ENCODE data around the gene P2RX6.

DNA sequence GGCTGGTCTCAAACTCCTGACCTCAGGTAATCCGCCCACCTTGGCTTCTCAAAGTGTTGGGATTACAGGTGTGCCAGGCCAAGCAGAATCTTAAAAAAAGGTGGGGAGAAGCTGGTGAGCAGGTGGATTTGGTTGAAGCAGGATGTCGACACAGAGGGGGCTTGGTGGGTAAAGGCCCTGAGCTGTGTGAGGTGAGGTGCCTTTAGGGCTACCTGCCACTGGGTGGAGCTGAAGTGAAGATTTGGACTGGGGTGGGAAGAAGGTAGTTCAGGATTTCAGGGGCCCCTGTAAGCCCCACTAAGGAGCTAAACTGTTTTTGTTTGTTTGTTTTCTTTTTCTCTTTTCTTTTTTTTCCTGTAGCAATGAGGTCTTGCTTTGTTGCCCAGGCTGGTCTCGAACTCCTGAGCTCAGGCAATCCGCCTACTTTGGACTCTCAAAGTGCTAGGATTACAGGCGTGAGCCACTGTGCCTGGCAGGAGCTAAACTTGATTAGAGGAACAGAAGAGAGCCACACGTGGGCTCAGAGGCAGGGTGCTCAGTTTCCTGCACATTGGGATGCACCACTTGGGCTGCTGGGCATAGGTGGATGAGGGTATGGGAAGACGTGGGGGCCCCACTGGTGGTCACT, 6.0 kb downstream of the P2RX6 start:
- TF ChIP-seq, protein P1, sequence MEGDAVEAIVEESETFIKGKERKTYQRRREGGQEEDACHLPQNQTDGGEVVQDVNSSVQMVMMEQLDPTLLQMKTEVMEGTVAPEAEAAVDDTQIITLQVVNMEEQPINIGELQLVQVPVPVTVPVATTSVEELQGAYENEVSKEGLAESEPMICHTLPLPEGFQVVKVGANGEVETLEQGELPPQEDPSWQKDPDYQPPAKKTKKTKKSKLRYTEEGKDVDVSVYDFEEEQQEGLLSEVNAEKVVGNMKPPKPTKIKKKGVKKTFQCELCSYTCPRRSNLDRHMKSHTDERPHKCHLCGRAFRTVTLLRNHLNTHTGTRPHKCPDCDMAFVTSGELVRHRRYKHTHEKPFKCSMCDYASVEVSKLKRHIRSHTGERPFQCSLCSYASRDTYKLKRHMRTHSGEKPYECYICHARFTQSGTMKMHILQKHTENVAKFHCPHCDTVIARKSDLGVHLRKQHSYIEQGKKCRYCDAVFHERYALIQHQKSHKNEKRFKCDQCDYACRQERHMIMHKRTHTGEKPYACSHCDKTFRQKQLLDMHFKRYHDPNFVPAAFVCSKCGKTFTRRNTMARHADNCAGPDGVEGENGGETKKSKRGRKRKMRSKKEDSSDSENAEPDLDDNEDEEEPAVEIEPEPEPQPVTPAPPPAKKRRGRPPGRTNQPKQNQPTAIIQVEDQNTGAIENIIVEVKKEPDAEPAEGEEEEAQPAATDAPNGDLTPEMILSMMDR (IDR thresholded peaks at IDR 0.05), result no peak
- no peak for TF ChIP-seq POLR2A (IDR thresholded peaks at IDR 0.05)
- TF ChIP-seq POLR2AphosphoS5 (IDR thresholded peaks at IDR 0.05), result no peak
